ENCODE results near the gene HMGN4.

GRCh38 chr6:26500102-26500501 lies 38.1 kb upstream of the HMGN4 start, which contains the start of gene BTN1A1:
- TF ChIP-seq POLR2A (IDR thresholded peaks at IDR 0.05; ENCODE audit: low read length) (no peak), GATA1 (IDR thresholded peaks at IDR 0.05; ENCODE audit: low read depth, low read length) (no peak)
